ENCODE data around the gene NRP1. TPM values are rescaled to one million over a fixed set of nuclear protein-coding genes. Genes with fewer than 3 reads are reported as not detected.

Gene NRP1
- total RNA-seq, 1 experiment from 2014 or later, result 9.1 TPM

DNA sequence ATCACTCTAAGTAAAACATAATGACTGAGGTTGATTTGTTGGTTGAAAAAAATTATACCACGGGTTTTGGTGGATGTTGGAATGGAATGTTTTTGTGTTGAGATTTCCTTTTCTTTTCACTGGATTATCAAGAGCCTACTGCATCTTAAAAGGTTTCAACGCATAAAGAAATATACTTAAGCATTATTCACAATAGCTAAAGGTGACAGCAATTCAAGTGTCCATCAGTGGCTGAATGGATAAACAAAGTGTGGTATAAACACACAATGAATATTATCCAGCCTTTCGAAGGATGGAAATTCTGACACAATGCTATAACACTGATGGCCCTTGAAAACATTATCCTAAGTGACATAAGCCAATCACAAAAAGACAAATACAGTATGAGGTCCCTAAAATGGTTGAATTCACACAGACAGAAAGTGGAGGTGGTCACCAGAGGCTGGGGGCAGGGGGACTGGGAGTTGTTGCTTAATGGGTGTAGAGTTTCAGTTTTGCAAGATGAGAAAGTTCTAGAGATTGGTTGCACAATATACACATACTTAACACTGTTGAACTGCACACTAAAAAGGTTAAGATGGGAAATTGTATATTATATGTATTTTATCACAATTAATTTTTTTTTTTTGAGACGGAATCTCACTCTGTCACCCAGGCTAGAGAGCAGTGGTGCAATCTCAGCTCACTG, 122.3 kb downstream of the NRP1 start:
- DNase-seq (ENCODE audit: low spot score), result no peak

GRCh38 chr10:33211106-33211878, 123.2 kb downstream of the NRP1 start:
- DNase-seq (ENCODE audit: low spot score), result no peak

- no peak for DNase-seq (ENCODE audit: low spot score)
Measured at GRCh38 chr10:33209802-33210201, 124.7 kb downstream of the NRP1 start.

DNA sequence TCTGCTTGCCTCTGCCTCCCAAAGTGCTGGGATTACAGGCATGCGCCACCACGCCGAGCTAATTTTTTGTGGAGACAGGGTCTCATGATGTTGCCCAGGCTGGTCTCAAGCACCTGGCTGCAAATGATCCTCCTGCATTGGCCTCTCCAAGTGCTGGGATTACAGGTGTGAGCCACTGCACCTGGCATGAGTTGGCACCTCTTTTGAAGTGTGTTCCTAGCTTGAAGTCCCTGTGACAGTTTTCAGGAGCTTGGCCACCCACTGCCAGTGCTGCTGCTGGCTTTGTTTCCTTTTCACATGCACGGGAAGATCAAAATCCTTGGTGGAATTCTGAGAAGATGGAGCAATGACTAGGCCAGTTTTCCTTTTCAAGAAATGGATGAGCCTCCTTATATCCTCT, 126.3 kb downstream of the NRP1 start:
- DNase-seq (ENCODE audit: low spot score), result no peak

DNA sequence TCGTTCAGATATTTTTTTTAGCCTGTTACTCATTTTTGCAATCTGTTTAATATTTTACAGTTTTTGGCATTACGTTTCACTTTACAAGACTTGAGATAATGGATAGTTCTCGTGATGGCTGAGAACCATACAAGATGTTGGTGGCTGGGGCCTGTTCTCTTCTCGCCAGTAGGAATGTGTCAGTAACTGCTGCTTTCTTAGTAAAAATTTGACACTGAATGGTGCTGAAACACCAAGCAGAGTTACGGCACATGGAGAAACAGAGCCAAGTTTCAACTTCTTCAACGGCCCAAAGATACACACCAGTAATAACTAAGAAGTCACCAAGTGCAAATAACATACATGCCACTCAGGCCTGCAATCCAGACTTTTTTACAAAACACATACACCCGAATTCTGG, 130.4 kb downstream of the NRP1 start:
- no peak for DNase-seq (ENCODE audit: low spot score)

DNA sequence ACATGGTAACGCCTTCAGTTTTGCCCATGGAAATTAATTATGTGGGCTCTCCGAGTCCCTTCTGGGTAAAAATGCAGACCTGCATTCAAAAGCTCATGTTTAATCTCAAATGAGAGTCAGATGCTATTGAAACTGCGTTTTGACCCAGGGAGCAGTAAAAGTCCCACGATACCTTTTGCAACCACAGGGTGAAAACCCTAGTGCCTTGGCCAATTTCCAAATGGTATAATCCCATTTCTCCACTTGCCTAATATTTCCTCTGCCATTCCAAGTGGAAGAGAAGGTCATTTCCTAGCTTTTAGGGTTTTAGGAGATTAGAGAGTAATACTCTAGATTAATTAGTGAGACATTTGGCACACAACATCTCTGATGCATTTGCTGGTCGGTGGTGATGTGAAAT, 132.5 kb downstream of the NRP1 start:
- DNase-seq (ENCODE audit: low spot score), result no peak

DNA sequence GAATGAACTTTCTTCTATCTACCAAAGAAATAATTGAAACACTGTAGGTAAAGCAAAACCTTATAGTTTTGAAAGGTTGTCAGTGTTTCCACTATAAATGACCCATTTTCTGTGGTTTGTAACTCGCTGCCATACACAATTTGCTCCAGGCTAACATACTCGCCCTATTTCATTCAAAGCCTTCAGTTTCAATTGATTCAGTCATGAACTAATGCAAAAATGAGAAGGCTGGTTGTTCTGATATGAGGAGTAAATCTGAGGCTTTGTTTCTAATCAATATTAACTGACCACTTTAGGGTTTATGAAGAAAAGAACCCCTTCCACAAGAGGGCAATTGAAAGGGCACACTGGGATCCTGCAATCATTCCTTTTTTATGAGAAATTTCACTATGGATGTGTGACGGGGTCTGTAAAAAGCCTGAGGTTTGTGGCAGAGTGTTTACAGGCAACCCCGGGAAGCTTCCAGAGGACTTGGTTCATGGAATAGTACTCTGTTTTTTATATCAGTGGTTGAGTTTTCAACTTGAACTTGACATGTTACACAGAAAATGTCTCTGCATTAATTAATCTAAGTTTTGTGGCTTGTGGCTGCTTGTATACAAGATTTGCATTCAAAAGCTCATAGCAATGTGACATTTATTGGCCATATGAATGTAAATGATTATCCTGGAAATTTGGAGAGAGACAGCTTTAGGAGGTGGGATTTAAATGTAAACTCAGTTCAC, 133.2 kb downstream of the NRP1 start:
- DNase-seq (ENCODE audit: low spot score), result no peak

DNA sequence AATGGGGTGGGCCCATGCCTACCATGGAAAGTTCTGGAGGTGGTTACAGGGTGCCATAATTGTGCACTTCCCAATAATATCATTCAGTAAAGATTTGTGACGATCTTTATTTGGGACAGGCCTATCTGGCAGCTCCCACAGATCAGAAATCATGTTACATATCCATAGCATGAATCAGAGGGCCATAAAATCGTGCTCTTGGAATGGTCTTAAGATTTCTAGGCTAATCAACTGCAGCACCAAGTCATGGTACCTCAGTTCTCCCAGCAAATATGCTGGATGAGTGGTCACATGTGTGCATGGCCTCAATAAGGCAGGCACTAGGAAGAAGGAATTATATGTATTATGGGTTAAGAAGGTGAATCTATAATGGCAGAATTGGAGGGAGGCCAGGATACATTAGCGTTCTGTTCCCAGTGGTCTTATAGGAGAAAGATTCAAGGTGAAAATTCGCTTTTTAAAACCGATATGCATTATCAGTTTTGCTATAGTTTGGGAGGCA, 134.7 kb downstream of the NRP1 start:
- DNase-seq (ENCODE audit: low spot score), result no peak

- peak; percentile 16 for DNase-seq (ENCODE audit: low spot score)
Measured at GRCh38 chr10:33198610-33199009, 135.9 kb downstream of the NRP1 start.

DNA sequence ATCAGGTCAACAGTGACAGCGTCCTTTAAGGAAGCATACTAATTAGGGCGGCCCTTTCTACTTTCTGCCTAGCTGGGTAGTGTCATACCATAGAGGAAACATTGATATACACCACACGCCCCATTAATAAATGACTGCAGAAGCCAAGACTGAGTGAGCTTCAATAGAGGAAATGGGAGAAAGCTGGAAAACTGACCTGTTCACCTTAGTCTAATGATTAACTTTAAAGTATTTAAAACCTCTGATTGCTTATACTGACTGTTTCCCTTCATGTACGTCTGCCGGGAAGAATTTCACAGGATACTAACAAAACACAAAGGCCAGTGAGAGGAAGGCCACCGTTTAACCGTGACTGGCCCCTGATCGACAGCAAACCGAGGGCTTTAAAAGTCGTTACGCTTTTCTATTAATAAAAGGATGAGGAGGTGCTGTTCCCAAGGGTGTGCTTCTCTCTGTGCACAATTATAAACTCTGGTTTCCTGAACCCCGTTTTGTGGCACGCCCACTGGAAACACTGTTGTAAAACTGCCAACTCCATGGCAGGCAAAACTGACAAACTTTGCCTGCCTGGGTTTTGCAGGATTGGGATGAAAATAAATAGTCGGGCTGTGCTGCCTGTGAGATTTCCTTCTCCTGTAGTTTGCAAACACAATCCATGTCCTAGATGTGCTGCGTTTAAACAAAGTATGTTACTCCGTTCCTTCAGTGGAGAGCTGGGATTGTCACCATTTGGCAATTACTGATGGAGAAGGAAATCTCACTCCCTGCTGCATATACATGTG, 137.6 kb downstream of the NRP1 start:
- DNase-seq (ENCODE audit: low spot score), result peak; percentile 83

- no peak for DNase-seq (ENCODE audit: low spot score)
Measured at GRCh38 chr10:33196377-33196706, 138.1 kb downstream of the NRP1 start.

- DNase-seq (ENCODE audit: low spot score), result no peak
Measured at GRCh38 chr10:33195608-33196376, 138.7 kb downstream of the NRP1 start.

GRCh38 chr10:33193701-33194521, 140.6 kb downstream of the NRP1 start:
- no peak for DNase-seq (ENCODE audit: low spot score)

GRCh38 chr10:33193057-33193700, 141.3 kb downstream of the NRP1 start:
- DNase-seq (ENCODE audit: low spot score), result peak; percentile 91

- DNase-seq (ENCODE audit: low spot score), result no peak
Measured at GRCh38 chr10:33192190-33192589, 142.3 kb downstream of the NRP1 start.

DNA sequence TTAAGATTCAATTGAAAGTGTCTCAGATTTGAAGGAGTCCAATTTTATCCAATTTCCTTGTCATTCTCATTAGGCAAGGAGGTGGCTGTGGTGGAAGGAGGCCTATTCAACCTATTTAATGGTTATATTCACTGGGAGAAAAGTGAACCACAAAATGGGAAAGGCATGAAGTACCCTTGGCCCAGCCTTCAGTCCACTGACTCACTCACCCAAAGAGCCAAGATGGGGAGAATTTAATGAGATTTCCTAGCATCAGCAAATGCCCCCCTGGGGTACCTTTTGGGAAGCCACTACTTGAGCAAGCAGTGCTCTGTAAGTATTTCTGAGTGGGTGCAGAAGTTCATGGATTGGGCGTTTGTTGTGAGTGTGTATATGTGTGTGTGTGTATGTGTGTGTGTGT, 144.1 kb downstream of the NRP1 start:
- DNase-seq (ENCODE audit: low spot score), result no peak

GRCh38 chr10:33189808-33190207, 144.7 kb downstream of the NRP1 start:
- DNase-seq (ENCODE audit: low spot score), result no peak

- no peak for DNase-seq (ENCODE audit: low spot score)
Measured at GRCh38 chr10:33189363-33189762, 145.1 kb downstream of the NRP1 start.

- no peak for DNase-seq (ENCODE audit: low spot score)
Measured at GRCh38 chr10:33187427-33187999, 147.0 kb downstream of the NRP1 start.
